ENCODE results near the gene IL1RAPL1.
"Not testable (repeated sequence)": the region's sequence is repeated elsewhere in the genome, so short reads cannot be mapped to it uniquely, and the experiment has no call there.

IL1RAPL1 gene

GRCh38 chrX:28628120-28628519 lies 40.9 kb downstream of the IL1RAPL1 start:
- no peak for DNase-seq

GRCh38 chrX:28638775-28639174 lies 51.5 kb downstream of the IL1RAPL1 start:
- DNase-seq, result no peak

- DNase-seq, result no peak
Observed at GRCh38 chrX:28639451-28639850, 52.2 kb downstream of the IL1RAPL1 start.

- no peak for DNase-seq
Observed at GRCh38 chrX:28649541-28649940, 62.3 kb downstream of the IL1RAPL1 start.

GRCh38 chrX:28651186-28651585 lies 63.9 kb downstream of the IL1RAPL1 start:
- DNase-seq, result no peak

- no peak for DNase-seq
Observed at GRCh38 chrX:28659269-28659668, 72.0 kb downstream of the IL1RAPL1 start.

GRCh38 chrX:28665778-28666177 lies 78.5 kb downstream of the IL1RAPL1 start:
- no peak for DNase-seq

GRCh38 chrX:28668303-28668702 lies 81.1 kb downstream of the IL1RAPL1 start:
- DNase-seq, result no peak

- DNase-seq, result no peak
Observed at GRCh38 chrX:28668957-28669356, 81.7 kb downstream of the IL1RAPL1 start.

- no peak for DNase-seq
Observed at GRCh38 chrX:28670074-28670473, 82.8 kb downstream of the IL1RAPL1 start.

- DNase-seq, result no peak
Observed at GRCh38 chrX:28675173-28675572, 87.9 kb downstream of the IL1RAPL1 start.

GRCh38 chrX:28693101-28693500 lies 105.9 kb downstream of the IL1RAPL1 start:
- DNase-seq, result no peak

- DNase-seq, result no peak
Observed at GRCh38 chrX:28697732-28698131, 110.5 kb downstream of the IL1RAPL1 start.

- DNase-seq, result no peak
Observed at GRCh38 chrX:28701222-28701621, 114.0 kb downstream of the IL1RAPL1 start.

- DNase-seq, result no peak
Observed at GRCh38 chrX:28706964-28707363, 119.7 kb downstream of the IL1RAPL1 start.

GRCh38 chrX:28709421-28709820 lies 122.2 kb downstream of the IL1RAPL1 start:
- DNase-seq, result no peak

- no peak for DNase-seq
Observed at GRCh38 chrX:28717864-28718263, 130.6 kb downstream of the IL1RAPL1 start.

GRCh38 chrX:28718450-28718849 lies 131.2 kb downstream of the IL1RAPL1 start:
- DNase-seq, result no peak

- DNase-seq, result no peak
Observed at GRCh38 chrX:28719620-28720019, 132.4 kb downstream of the IL1RAPL1 start.

- DNase-seq, result no peak
Observed at GRCh38 chrX:28752330-28752729, 165.1 kb downstream of the IL1RAPL1 start.

- no peak for DNase-seq
Observed at GRCh38 chrX:28756175-28756574, 168.9 kb downstream of the IL1RAPL1 start.

GRCh38 chrX:28756647-28757046 lies 169.4 kb downstream of the IL1RAPL1 start:
- no peak for DNase-seq

- no peak for DNase-seq
Observed at GRCh38 chrX:28757290-28757689, 170.0 kb downstream of the IL1RAPL1 start.

GRCh38 chrX:28766561-28766960 lies 179.3 kb downstream of the IL1RAPL1 start:
- not testable (repeated sequence) for DNase-seq

GRCh38 chrX:28773807-28774206 lies 186.6 kb downstream of the IL1RAPL1 start:
- DNase-seq, result no peak

- no peak for DNase-seq
Observed at GRCh38 chrX:28787206-28787605, 200.0 kb downstream of the IL1RAPL1 start.
